ENCODE data around the gene MAML3. TPM values are rescaled to one million over a fixed set of nuclear protein-coding genes. Genes with fewer than 3 reads are reported as not detected.

The MAML3 gene
- total and polyA plus RNA-seq, 10 donors, result 0.63 to 18.4 (median 12.7) TPM

DNA sequence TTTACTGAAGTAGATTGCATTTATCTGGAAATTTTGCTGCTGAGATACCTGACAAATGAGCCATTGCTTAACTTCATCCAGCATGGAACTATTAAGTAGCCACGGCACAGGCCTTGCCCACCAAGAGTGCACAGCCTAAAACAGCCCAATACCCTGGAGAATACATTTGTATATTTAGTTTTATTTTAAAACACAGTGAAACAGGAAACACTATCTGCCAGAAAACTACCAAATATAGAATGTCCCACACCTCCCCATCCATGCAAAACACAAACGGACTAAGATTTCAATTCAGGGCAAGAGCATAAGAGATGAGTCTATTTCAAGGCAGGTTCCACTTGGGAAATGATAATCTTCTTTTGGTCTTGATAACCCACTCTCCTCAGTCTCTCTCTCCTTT is 57.1 kb downstream of the MAML3 start:
- H3K36me3 ChIP-seq, result no peaks in the 10 kb centered on the region
- peaks cover 54 to 92% (median 86%) of the 10 kb centered on the region in 6 donors for H3K4me1 ChIP-seq
- TF ChIP-seq, protein P1, sequence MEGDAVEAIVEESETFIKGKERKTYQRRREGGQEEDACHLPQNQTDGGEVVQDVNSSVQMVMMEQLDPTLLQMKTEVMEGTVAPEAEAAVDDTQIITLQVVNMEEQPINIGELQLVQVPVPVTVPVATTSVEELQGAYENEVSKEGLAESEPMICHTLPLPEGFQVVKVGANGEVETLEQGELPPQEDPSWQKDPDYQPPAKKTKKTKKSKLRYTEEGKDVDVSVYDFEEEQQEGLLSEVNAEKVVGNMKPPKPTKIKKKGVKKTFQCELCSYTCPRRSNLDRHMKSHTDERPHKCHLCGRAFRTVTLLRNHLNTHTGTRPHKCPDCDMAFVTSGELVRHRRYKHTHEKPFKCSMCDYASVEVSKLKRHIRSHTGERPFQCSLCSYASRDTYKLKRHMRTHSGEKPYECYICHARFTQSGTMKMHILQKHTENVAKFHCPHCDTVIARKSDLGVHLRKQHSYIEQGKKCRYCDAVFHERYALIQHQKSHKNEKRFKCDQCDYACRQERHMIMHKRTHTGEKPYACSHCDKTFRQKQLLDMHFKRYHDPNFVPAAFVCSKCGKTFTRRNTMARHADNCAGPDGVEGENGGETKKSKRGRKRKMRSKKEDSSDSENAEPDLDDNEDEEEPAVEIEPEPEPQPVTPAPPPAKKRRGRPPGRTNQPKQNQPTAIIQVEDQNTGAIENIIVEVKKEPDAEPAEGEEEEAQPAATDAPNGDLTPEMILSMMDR (IDR thresholded peaks at IDR 0.05 in 8 of 11, conservative IDR thresholded peaks at IDR 0.05 in 3 of 11), result no peak
- no peak for TF ChIP-seq POLR2AphosphoS5 (IDR thresholded peaks at IDR 0.05)
- no peak for TF ChIP-seq POLR2A (IDR thresholded peaks at IDR 0.05)
- no peak for DNase-seq
- no peaks in the 10 kb centered on the region for H3K27me3 ChIP-seq (replicated peaks in 1 of 7)
- peak overlapping the region; percentile 32 to 85 (median 80) for H3K27ac ChIP-seq
- H3K4me3 ChIP-seq, result peak overlapping the region in 1 of 8 donors; percentile 48
- intact Hi-C loops (cut with DNase I; ENCODE audit: low total_unique reads), result no loop called here
- no peaks in the 10 kb centered on the region for H3K9me3 ChIP-seq
- 15 to 21% (median 17%) methylated on average over 2 of the region's 2 CpGs for WGBS, 5 donors

DNA sequence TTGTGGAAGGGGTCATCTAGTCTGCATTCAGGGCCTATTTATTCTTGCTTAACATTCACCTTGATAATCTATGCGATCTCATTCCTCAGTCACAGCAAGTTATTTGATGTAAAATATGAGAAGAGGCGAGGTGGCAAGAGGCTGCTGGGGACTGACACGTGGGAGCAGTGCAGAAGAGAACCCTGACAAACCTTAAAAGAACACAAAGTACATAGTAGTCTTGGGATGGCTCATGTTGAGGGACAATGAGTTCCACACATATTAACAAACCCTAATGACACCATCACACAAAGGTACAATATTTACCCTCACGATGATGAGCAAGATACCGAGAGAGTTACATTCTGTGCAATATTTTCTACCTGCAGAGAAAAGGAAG is 57.5 kb downstream of the MAML3 start:
- no peak for DNase-seq
- H3K27me3 ChIP-seq (replicated peaks in 1 of 7), result no peaks in the 10 kb centered on the region
- WGBS, 5 donors, result 60 to 68% (median 62%) methylated on average over 5 of the region's 5 CpGs
- no peaks in the 10 kb centered on the region for H3K36me3 ChIP-seq
- no peaks in the 10 kb centered on the region for H3K9me3 ChIP-seq
- TF ChIP-seq POLR2A (IDR thresholded peaks at IDR 0.05), result no peak
- no peak for TF ChIP-seq POLR2AphosphoS5 (IDR thresholded peaks at IDR 0.05)
- TF ChIP-seq, protein P1 (IDR thresholded peaks at IDR 0.05 in 8 of 11, conservative IDR thresholded peaks at IDR 0.05 in 3 of 11), result no peak
- intact Hi-C loops (cut with DNase I; ENCODE audit: low total_unique reads), result no loop called here
- peaks cover 54 to 96% (median 90%) of the 10 kb centered on the region in 6 donors for H3K4me1 ChIP-seq
- peak overlapping the region; percentile 32 to 85 (median 80) for H3K27ac ChIP-seq
- peak overlapping the region in 1 of 8 donors; percentile 48 for H3K4me3 ChIP-seq

- Histone ChIP-seq H3K4me3 (peak overlapping the region in 3 of 8 donors; percentile 6 to 48 (median 7)), H3K9me3 (no peaks in the 10 kb centered on the region), H3K27me3 (replicated peaks in 1 of 7) (no peaks in the 10 kb centered on the region), H3K36me3 (no peaks in the 10 kb centered on the region), H3K27ac (peak overlapping the region; percentile 32 to 85 (median 80)), H3K4me1 (peaks cover 54 to 100% (median 93%) of the 10 kb centered on the region in 6 donors)
- WGBS, 5 donors, result 21 to 38% (median 30%) methylated on average over 9 of the region's 9 CpGs
- DNase-seq, result no peak
- intact Hi-C loops (cut with DNase I; ENCODE audit: low total_unique reads), result loop anchor here (1.0 kb wide), 1 partner anchor 55 kb away; no protein-coding TSS in a partner anchor
- TF ChIP-seq POLR2A (IDR thresholded peaks at IDR 0.05), result no peak
- peak in 2 of 3 donors; percentile 29 to 51 for TF ChIP-seq POLR2AphosphoS5 (IDR thresholded peaks at IDR 0.05)
- TF ChIP-seq, protein P1 (IDR thresholded peaks at IDR 0.05 in 8 of 11, conservative IDR thresholded peaks at IDR 0.05 in 3 of 11), result no peak
These were observed 58.1 kb downstream of the MAML3 start for GRCh38 chr4:140095694-140096482.

Data from spleen (tissue), 11 donors.